Upper lobe of right lung (tissue), 1 donor: Measurements from ENCODE around the gene PLXDC1. TPM values are rescaled to one million over a fixed set of nuclear protein-coding genes. Genes with fewer than 3 reads are reported as not detected.

ENCODE experiments used
- ATAC-seq: fragments of 200-7000 bp; cut with Tn5 transposase; one replicate; pipeline ENCODE4 v1.9.1; 2020; ENCODE audit warnings: mild to moderate bottlenecking, moderate library complexity
- DNase-seq: peaks from one replicate; pipeline ENCODE4 v3.0.0-alpha.2; 2020
- H3K27ac ChIP-seq: fragments of 200-600 bp; one replicate; pipeline ENCODE4 v1.8.0; 2022
- H3K27me3 ChIP-seq: fragments of 200-600 bp; one replicate; pipeline ENCODE4 v1.8.0; 2022; ENCODE audit warnings: mild to moderate bottlenecking
- H3K36me3 ChIP-seq: fragments of 200-600 bp; one replicate; pipeline ENCODE4 v1.8.0; 2022
- H3K4me1 ChIP-seq: fragments of 200-600 bp; one replicate; pipeline ENCODE4 v1.8.0; 2022
- H3K4me3 ChIP-seq: fragments of 200-600 bp; one replicate; pipeline ENCODE4 v1.8.0; 2022; ENCODE audit warnings: mild to moderate bottlenecking
- H3K9me3 ChIP-seq: fragments of 200-600 bp; one replicate; pipeline ENCODE4 v1.8.0; 2022
- intact Hi-C: fragments of 100-400 bp; cut with DNase I; formaldehyde crosslinking; loops from one replicate; pipeline ENCODE4 v1.11.0; 2022
- total RNA-seq: library from RNA; stranded (reverse); fragmentation: NEBNext Ultra II Directional; extraction: Animal tissue kit (Norgen Biotek cat#: 25700); gene quantifications from one replicate; pipeline ENCODE4 v1.2.1, GENCODE V29; 2021
- TF ChIP-seq, protein P1 (sequence below): fragments of 200-600 bp; IDR thresholded peaks from one replicate; pipeline ENCODE4 v1.8.0; 2022; ENCODE audit warnings: antibody characterized with exemption
- donor health status: DM: no; HTN: yes; CAD: no; lungs with severe emphysema.

PLXDC1 gene
- total RNA-seq, 1 donor from 2014 or later: 14.4 TPM

DNA sequence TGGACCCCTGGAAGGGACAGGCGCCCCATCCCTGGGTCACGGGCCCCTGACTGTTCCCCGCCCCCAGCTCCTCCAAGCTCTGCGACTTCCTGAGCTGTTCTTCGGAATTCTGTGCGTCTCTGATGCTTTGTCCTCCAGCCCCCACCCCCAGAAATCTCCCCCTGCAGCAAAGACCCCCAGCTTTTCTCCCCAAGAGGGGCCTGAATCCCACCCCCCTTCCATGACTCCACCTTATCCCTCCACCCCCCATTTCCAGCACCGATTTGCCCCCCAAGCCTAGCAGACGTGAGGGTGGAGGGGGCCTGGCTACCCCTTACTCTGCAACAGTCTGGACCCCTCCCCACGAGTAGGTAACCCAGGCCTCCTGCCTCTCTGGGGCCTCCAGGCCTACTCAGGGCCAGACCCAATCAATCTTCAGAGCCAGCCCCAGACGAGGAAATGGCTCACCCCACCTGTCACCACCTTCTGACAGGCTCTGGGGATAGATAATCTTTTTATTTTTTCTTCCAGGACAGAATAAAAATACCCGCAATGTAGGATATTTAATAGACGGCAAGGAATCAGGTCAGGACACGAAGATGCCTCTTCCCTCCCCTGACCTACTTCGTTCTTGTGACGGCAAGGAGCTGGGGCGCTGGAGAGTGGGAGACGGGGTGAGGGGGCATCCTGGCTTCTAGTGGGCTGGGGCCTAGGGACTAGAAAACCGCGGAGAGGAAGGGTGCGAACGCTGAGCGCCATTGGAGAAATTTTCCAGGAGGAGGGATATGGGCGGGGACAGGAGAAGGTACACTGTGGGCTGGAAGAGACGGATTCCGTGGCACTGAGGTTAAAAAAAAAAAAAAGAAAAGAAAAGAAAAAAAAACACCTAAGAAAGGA, 744 bp upstream of the PLXDC1 start:
- DNase-seq (no peak), ATAC-seq (no peak)
- peak overlapping the region; percentile 67 for H3K4me3 ChIP-seq
- H3K27me3 ChIP-seq: peaks cover 3% of the 10 kb centered on the region
- H3K27ac ChIP-seq: peak overlapping the region; percentile 70
- intact Hi-C loops: loop anchor here (5.0 kb wide), 1 partner anchor 170 kb away; no protein-coding TSS in a partner anchor
- H3K4me1 ChIP-seq: peaks cover 16% of the 10 kb centered on the region
- no peaks in the 10 kb centered on the region for H3K36me3 ChIP-seq
- H3K9me3 ChIP-seq: no peaks in the 10 kb centered on the region
- TF ChIP-seq, protein P1, sequence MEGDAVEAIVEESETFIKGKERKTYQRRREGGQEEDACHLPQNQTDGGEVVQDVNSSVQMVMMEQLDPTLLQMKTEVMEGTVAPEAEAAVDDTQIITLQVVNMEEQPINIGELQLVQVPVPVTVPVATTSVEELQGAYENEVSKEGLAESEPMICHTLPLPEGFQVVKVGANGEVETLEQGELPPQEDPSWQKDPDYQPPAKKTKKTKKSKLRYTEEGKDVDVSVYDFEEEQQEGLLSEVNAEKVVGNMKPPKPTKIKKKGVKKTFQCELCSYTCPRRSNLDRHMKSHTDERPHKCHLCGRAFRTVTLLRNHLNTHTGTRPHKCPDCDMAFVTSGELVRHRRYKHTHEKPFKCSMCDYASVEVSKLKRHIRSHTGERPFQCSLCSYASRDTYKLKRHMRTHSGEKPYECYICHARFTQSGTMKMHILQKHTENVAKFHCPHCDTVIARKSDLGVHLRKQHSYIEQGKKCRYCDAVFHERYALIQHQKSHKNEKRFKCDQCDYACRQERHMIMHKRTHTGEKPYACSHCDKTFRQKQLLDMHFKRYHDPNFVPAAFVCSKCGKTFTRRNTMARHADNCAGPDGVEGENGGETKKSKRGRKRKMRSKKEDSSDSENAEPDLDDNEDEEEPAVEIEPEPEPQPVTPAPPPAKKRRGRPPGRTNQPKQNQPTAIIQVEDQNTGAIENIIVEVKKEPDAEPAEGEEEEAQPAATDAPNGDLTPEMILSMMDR: no peak

DNA sequence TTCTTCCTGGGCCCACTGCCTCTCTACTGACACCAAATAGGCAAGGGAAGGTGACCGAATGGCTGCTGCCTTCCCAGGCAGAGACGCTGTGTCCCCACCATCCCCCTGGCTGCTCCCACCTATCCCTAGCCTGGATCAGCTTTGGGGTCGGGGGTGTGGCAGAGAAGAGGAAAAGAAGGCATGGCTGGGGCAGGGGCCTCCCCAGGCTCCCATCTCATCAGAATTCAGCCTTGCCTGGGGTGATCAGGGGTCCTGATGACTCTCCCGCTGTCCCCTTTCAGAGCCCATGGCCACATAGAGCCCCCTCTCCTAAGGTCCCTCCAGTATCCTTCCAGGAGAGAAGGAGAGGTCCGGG, 665 bp downstream of the PLXDC1 start:
- DNase-seq (no peak), ATAC-seq (no peak)
- H3K27ac ChIP-seq: no peak overlapping the region
- intact Hi-C loops: loop anchor here (5.0 kb wide), 1 partner anchor 168 kb away; no protein-coding TSS in a partner anchor
- H3K4me1 ChIP-seq: peaks cover 13% of the 10 kb centered on the region
- H3K27me3 ChIP-seq: peaks cover 3% of the 10 kb centered on the region
- H3K36me3 ChIP-seq: no peaks in the 10 kb centered on the region
- TF ChIP-seq, protein P1: no peak
- H3K4me3 ChIP-seq: peak overlapping the region; percentile 67
- no peaks in the 10 kb centered on the region for H3K9me3 ChIP-seq

DNA sequence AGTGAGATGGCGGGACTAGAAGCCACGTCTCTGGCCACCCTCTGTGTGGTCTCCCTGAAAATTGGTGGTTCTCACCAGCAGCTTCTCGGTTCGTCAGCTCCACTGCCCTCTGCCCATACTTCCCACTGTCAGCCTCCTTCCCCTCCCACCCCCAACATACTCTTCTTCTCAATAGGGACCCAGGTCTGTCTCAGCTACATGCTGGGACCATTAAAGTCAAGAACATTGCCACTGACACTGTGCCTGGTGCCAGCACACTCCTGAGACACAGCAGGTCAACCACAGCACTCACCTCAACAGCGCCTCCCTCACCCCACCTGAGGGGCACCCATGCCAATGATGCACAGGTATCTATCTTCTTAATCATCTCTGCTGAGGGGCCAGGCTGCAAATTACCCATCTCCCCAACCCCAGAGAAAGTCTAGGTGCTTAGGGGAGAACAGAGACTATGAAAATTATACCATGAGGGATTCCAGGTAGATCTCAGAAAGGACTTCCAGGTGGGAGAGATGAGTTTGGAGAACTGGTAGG, 1.3 kb downstream of the PLXDC1 start:
- no peak overlapping the region for H3K4me3 ChIP-seq
- no peaks in the 10 kb centered on the region for H3K9me3 ChIP-seq

DNA sequence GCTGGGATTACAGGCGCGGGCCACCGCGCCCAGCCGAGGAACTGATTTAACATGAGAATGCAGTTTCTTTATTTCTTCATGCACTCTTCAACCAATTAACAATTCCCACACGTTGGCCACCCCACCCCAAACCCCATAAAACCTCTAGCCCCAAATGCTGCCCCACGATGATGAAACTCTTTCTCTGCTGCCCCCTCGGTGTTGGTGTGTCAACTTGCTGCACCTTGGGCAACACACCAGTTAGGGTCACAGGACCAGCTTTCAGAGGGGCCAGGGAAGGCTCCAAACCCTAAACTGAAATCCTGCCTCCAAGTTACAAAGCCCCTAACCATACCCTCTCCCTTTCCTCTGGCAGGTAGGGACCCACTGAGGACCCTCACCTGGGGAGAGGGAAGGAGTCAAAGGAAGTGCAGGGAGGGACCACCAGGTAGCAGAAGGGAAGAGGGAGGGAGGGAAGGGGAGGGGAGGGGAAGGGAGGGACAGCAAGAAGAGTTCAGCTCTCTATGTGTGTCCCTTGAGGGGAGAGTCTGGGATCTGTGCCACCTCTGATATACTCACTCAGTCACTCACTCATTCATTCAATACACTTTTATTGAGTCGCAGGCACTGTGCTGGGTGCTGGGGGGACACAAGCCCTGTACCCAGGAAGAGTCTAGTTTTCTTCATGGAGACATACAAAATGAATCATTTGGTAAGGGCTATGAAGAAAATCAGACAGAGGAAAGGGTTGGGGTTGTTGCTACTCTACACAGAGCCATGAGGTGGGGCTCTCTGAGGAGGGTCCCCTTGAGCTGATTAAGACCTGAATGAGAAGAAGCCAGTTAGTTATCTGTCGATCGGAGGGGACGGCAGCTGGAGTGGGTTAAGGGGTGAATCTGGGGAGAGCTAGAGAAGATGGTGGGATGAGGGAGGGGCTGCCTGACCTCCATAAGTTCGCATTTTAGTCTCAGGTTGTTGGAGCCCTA, 3.9 kb downstream of the PLXDC1 start:
- peaks cover 3% of the 10 kb centered on the region for H3K27me3 ChIP-seq
- H3K36me3 ChIP-seq: no peaks in the 10 kb centered on the region
- ATAC-seq (no peak), DNase-seq (no peak)
- peaks cover 13% of the 10 kb centered on the region for H3K4me1 ChIP-seq
- TF ChIP-seq, protein P1: no peak
- no peaks in the 10 kb centered on the region for H3K9me3 ChIP-seq
- no peak overlapping the region for H3K27ac ChIP-seq
- no peak overlapping the region for H3K4me3 ChIP-seq
- intact Hi-C loops: no loop called here

More for the DNA sequence above, 1.3 kb downstream of the PLXDC1 start:
- H3K27ac ChIP-seq: no peak overlapping the region
- intact Hi-C loops: loop anchor here (5.0 kb wide), 1 partner anchor 168 kb away; no protein-coding TSS in a partner anchor
- H3K4me1 ChIP-seq: peaks cover 13% of the 10 kb centered on the region
- DNase-seq: no peak
- TF ChIP-seq, protein P1: no peak
- ATAC-seq: no peak
- H3K36me3 ChIP-seq: no peaks in the 10 kb centered on the region
- peaks cover 3% of the 10 kb centered on the region for H3K27me3 ChIP-seq

DNA sequence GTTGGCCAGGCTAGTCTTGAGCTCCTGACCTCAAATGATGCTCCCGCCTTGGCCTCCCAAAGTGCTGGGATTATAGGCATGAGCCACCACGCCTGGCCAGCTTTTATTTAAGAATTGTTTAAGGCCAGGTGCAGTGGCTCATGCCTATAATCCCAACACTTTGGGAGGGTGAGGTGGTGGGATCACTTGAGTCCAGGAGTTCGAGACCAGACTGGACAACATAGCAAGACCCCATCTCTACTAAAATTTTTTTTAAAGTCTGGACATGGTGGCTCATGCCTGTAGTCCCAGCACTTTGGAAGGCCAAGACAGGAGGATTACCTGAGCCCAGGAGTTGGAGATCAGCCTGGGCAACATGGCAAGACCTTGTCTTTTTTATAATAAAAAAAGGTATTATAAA, 5.2 kb downstream of the PLXDC1 start:
- intact Hi-C loops: no loop called here
- H3K9me3 ChIP-seq: no peaks in the 10 kb centered on the region
- H3K4me1 ChIP-seq: peaks cover 4% of the 10 kb centered on the region
- no peak overlapping the region for H3K4me3 ChIP-seq
- no peaks in the 10 kb centered on the region for H3K36me3 ChIP-seq
- no peak for ATAC-seq
- H3K27ac ChIP-seq: no peak overlapping the region
- peaks cover 3% of the 10 kb centered on the region for H3K27me3 ChIP-seq
- TF ChIP-seq, protein P1: no peak
- DNase-seq: no peak
